Renal pelvis (tissue), 4 donors: ENCODE measurements around the gene NXNL2. TPM values are rescaled to one million over a fixed set of nuclear protein-coding genes. Genes with fewer than 3 reads are reported as not detected.

ENCODE experiments used
- DNase-seq: peaks from one replicate; pipeline ENCODE4 v3.0.0-alpha.2; 2013
- polyA plus RNA-seq, 3 donors: library from polyadenylated mRNA; unstranded; fragments of 120-200 nt; gene quantifications; one replicate each; pipeline ENCODE4 v1.2.1, GENCODE V29; 2013; ENCODE audit not compliant: insufficient read length in 3 of 3

Gene NXNL2
- polyA plus RNA-seq, 3 donors: 2.3 to 4.8 (median 3.3) TPM

GRCh38 chr9:88530051-88530450, 4.9 kb upstream of the NXNL2 start:
- DNase-seq: no peak

- DNase-seq: no peak
Observed at GRCh38 chr9:88531920-88532698, 2.9 kb upstream of the NXNL2 start.

GRCh38 chr9:88533951-88534455, 975 bp upstream of the NXNL2 start:
- peak; percentile 38 for DNase-seq

GRCh38 chr9:88535226-88536022, 446 bp downstream of the NXNL2 start:
- no peak for DNase-seq

GRCh38 chr9:88536023-88536324, 996 bp downstream of the NXNL2 start:
- no peak for DNase-seq

- no peak for DNase-seq
Observed at GRCh38 chr9:88536951-88537760, 2.2 kb downstream of the NXNL2 start.

GRCh38 chr9:88537761-88538091, 2.7 kb downstream of the NXNL2 start:
- peak; percentile 61 for DNase-seq

- DNase-seq: no peak
Observed at GRCh38 chr9:88538311-88539085, 3.5 kb downstream of the NXNL2 start.

GRCh38 chr9:88539246-88539645, 4.3 kb downstream of the NXNL2 start:
- no peak for DNase-seq

- no peak for DNase-seq
Observed at GRCh38 chr9:88540251-88540763, 5.3 kb downstream of the NXNL2 start.

GRCh38 chr9:88544245-88544644, 9.3 kb downstream of the NXNL2 start:
- DNase-seq: no peak

GRCh38 chr9:88551546-88552137, 16.7 kb downstream of the NXNL2 start:
- DNase-seq: no peak

GRCh38 chr9:88553350-88553749, 18.4 kb downstream of the NXNL2 start:
- DNase-seq: no peak

- DNase-seq: no peak
Observed at GRCh38 chr9:88555268-88555980, 20.4 kb downstream of the NXNL2 start.

GRCh38 chr9:88559661-88560060, 24.7 kb downstream of the NXNL2 start:
- DNase-seq: no peak

GRCh38 chr9:88567870-88568269, 32.9 kb downstream of the NXNL2 start:
- no peak for DNase-seq

GRCh38 chr9:88571419-88571818, 36.4 kb downstream of the NXNL2 start:
- no peak for DNase-seq

- no peak for DNase-seq
Observed at GRCh38 chr9:88572684-88573083, 37.7 kb downstream of the NXNL2 start.

GRCh38 chr9:88574953-88575352, 40.0 kb downstream of the NXNL2 start:
- DNase-seq: no peak
